DMS79 (cell line): ENCODE results near the gene SPRED2.

Experiments
- DNase-seq: peaks from one replicate; lab custom pipeline; 2025; lab: John Stamatoyannopoulos, UW

Gene SPRED2

DNA sequence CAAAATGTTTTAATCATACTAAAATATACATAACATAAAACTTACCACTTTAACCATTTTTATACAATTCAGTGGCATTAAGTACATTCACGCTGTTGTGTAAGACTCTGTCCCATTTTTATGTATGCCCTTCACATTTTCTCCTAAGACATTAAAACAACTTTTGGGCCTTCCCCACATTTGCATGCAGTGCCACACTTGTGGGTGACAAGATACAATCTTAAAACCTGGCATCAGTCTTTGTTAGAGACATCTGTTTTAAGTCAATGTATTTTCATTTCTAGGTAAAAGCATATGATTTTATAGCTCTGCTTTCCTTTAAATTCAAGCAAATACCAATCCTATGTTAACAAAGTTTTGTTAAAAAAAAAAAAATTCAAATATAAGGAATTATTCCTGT, 17.3 kb downstream of the SPRED2 start:
- DNase-seq = no peak

DNA sequence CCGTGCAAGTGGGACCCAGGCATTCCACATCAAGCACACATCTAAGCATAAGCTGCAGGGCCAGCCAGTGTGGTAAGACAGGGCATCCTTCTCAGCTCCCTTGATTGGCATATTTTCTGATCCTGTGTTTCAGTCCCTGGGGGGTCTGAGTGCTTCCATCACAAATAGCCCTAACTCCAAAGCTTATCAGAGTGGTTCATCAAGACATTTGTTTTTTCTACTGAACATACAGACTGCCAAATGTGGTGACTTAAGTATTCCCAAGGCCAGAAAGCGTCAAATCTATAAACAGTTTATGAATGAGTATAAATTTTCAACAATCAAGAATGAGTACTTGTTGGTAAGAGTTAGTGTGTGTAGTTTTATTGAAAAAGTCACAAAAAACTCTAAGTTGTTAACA, 18.8 kb downstream of the SPRED2 start:
- no peak for DNase-seq

DNA sequence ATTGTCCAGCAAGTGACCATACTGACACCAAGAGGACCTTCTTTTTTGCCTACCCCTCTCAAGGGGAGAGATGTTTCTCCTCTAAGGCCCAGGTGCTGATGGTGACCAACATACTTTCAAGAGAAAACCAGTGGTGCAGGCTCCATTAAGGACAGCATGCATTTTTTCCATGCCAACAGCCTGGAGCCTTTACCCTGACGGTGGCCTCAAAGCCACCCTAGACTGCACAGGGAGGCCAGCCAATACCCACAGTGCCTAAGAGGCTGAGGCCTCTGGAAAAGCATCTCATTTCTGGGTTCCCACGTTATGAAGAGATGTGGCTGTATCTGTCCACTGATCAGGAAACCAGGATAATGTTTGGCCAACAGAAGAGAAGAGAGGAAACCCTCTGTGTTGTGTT, 19.3 kb downstream of the SPRED2 start:
- no peak for DNase-seq

DNA sequence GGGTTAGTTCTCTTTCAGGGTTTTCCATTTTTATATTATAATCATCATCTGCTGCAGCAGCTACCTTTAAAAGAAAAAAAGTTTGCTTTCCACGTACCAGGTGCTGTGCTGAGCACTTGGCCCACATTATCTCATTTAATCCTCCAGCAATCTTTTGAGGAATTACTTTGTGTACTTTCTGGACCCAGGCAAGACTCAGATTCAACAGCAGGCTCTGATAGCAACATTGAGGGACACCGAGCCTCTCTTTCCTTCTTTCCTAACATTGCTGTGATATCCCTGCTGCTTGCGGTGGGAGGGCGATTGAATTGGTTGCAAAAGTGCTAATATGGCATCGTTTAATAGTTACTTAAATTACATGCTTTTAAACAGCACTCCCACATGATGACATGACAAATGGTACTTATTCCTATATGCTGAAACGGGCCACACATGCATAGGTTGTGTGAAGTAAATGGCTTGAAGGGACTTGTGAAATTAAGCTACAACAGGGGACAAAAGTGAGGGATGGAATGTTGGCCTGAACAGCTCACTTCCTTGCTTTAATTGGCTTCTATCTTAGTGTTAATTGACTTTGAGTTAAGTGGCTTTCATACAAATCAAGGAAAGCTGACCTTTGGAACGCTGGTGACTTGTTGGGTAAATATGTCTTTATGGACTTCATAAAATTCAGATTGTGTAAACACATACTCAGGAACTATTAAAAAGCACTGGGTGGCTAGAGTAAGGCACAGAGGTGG, 21.2 kb downstream of the SPRED2 start:
- no peak for DNase-seq

DNA sequence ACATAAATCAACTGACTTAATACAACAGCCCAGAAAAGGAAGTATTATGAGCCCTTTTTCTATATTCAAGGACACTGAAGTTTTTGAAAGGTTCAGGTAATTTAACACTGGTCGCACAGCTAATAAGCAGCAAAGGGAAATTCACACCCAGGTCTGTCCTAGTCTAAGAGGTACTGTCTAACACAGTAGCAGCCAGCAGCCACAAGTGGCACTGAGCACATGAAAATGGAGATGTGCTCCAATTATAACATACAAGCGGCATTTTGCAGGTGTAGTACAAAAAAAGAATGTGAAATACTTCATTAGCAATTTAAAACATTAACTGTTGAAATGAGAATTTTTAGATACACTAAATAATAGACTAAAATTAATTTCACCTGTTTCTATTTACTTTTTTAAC, 23.4 kb downstream of the SPRED2 start:
- no peak for DNase-seq

DNA sequence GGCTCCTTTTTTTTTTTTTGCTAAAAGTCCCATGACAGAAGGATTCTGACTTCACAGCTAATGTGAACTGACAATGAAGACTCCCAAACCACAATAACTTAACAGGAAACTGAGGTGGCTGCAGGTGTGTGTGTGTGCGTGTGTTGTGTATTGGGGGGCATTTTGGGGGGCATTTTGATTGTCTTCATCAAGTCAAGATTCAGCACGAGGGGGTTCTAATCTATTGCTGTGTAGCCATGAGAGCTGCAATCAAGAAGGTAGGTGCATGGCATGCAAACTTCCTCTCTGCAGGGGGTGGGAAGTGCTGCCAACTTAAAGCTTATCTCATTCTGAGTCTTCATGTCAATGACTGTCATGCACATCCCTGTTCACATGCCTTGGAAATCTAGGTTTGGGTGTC, 25.2 kb downstream of the SPRED2 start:
- DNase-seq = no peak

DNA sequence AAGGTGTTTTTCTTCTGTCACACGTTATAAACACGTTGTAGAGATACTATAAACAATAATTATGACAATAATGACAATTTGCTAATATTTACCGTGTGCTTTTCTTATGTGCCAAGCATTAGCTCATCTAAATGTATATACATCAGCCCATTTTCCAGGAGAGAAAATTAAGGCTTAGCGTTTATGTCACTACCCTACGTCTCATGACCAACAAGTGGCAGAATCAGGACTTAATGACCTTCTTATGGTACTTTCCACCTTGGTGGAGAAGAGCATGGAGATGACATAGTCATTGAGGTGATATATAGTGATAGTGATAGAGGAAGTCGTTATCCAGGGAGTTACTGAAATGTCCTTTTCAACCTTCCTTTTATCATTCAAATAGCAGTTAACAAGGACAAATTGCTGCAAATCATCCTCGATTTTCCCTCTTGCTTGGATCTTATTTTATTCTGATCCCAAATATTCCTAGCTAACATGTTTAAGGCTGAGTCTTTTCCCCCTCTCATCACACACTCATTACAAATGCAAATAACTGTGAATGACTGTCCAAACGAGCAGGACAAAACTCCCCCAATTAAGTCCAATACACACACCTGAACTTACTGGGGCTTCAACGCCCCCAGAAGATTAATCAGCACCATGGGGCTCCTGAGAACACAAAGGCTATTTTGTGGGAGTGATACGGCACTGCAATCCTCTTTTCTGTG, 27.3 kb downstream of the SPRED2 start:
- DNase-seq = no peak

DNA sequence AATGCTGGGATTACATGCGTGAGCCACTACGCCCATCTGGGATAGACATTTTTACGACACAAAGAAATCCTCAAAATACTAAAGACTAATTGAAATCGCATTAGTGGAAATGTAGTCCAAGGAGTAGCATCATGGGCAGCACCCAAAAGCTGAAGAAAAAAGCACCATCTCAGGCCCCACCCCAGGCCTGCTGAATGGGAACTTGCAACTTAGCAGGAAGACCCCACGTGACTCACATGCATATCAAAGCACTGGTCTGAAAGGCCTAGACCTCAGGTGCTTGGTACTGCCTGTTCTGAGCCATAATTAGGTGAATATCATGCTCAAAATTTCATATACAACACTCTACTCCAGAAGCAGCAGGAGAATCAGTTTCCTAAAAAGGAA, 28.9 kb downstream of the SPRED2 start:
- no peak for DNase-seq

DNA sequence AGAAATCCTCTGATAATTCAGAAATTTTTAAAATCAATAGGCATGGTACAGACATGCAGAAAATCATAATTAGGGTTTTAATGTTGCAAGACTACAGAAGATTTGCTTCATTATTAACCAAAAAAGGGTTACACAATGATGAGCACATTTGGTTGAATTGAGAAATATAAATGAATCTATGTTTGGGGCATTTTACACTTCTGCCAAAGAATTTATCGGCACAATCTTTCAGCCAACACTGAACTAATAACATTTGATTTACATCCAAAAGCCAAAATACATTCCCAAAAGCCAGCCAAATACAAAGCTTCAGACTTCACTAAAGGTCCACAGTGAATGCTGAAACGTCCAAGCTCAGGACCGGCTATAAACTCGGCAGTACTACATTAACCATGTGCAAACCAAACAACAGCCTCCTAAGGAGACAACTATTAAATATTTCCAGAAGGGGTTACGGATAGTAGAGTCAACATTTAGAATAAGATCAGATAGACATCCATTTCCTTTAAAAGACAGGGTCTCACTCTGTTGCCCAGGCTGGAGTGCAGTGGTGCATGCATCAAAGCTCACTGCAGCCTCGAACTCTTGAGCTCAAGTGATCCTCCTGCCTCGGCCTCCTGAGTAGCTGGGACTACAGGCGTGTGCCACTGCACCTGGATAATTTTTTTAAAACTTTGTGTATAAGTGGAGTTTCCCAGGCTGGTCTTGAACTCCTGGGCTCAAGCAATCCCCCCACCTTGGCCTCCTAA, 29.4 kb downstream of the SPRED2 start:
- no peak for DNase-seq

DNA sequence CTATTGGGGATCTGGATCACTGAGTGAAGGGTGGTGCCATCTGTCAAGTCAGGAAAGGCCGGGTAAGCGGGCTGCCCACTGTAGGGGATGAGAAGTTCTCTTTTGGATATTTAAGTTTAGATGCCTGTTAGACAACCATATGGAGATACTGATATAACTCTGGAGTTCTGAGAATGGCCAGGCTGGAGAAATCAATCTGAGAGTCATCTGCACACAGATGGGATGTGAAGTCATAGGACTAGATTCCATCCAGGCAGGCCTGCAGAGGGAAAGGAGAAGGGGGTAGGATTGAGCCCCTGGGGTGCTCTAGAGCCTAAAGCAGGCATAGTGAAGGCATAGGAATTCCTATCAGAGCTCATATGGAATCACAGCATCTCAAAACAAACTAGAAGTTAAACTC, 30.1 kb downstream of the SPRED2 start:
- no peak for DNase-seq

DNA sequence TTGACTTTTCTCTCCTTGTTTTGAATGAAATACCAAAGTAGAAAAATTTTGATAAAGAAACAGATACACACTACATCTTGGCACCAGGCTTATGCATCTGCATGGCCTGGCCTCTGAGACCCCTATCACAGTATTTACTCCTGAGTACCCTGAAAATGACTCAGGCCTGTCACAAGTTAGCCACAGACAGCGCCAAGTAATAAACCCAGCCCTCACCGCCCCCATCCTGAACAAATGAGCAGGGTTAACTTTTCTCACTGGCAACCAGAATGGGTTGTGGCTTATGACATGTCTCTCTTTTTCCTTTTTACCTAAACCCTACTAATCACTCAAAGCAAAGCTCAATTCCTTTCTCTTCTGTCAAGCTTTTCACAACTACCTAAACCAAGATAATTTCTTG, 35.3 kb downstream of the SPRED2 start:
- no peak for DNase-seq

DNA sequence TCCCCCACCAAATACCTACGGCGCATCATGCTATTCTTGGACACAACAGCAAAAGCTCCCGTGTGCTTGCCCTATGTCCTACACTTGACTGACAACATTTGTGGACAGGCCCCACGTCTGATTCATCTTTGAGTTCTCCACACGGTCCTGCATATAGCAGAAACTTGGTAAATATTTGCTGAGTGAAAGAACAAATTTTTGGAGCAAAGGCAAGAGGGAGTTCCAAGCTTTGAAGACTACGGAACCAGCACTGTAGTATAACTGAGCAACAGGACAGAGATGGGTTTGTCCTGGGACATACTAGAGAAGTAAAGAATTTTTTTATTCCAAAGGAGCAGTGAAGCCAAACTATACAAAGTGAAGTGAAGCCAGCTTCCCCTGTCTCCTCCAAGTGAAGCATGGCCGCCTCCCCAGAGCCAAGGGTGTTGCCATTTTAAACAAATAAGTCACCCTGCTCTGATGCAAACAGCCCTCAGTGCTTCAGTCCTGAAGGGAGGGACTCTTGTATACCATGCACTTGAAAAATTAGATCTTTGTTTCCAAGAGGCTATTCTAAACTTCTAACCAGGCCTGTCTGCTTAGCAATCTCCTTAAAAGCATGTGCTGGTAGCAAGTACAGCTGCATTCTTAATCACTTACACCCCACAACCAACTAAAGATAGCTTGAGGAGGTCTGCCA, 35.9 kb downstream of the SPRED2 start:
- DNase-seq = peak; percentile 35

DNA sequence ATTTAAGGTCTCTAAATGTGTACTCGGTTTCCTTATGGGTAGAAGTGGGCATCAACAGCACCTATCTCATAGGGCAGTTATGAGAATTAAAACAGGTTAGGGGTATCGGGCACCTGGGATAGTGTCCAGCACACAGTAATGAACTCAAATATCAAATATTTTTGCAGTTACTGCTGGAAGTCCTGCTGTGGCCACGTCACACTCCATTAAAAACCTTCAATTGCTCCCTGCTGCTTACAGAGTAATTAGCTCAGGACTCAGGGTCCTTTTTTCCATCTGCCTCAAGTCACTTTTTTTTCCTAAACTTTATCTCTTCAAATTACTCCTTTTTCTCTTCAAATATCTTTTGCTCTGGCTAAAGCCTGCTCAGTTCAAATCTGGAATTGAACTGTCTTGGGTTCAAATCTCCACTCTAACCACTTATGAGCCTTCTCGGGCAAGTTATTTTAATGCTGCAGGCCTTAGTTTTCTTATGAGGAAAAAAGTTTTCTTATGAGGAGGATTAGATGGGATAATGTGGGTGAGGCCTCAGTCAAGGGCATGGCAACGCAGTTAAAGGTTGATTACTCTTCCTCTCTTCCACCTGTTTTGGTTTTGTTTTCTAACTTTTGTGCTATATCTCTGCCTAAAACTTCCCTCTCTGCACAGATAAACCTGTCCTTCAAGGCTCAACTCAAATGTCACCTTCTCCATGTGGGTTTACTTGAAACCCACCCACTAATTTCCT, 36.6 kb downstream of the SPRED2 start:
- DNase-seq = no peak

DNA sequence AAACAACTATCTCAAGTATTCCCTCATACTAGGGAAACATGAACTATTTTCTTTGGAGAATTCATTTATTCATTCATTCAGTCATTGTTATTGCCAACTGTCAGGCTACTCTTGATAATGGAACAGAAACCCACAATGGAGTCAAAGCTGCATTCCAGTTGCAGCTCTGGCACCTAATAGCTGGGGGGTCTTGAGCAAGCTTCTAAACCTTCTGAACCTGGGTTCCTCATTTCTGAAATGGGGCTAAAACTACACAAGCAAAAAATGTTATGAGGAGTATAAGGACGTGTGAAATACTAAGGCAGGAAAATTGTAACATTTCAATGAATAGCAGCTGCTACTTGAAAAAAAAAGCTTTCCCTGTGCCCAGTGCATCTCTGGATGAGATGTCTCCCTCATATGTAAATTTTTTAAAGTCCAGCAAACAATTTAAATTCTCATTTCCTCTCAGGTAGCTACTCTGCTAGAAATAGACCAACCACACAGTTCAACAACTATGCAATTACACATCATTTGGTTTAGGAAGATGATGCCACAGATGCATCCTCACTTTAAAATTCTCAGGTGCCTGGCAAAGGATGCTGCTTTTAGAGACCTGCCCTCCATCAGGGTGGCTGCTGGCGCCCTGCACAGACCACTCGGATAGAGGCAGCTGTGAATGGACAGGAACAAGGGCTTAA, 38.5 kb downstream of the SPRED2 start:
- DNase-seq = no peak

DNA sequence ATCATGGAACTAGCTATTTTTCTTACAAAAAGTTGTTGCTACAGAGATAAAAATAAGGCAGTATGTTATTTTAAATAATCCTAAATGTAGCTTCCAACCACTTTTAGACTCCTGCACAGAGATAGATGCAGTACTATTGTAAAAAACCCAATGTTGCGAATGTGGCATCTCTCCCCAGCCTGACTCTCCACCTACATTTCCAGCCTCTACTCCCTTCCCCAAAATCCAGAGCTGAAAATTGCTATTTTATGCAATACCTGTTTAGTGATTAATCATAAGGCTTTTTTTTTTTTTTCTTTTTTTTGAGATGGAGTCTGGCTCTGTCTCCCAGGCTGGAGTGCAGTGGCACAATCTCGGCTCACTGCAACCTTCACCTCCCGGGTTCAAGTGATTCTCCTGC, 39.4 kb downstream of the SPRED2 start:
- DNase-seq = no peak

DNA sequence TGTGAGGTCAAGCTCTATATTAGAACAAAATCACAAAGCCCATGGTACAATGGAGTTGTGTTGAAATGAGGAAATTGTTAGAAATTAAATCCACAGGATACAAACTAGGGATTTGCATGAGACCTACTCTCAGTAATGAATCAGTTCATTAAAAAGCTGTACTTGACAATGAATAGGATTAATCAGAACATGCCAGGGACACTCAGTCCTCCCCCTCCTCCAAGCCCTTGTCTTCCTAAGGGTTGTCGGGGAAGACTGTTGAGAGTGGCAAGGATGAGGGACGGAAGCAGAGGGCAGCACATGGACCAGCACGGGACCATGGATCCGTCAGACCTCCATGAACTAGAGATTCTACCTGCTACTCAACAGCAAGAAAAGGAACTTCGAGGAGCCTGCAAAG, 39.8 kb downstream of the SPRED2 start:
- DNase-seq = no peak

DNA sequence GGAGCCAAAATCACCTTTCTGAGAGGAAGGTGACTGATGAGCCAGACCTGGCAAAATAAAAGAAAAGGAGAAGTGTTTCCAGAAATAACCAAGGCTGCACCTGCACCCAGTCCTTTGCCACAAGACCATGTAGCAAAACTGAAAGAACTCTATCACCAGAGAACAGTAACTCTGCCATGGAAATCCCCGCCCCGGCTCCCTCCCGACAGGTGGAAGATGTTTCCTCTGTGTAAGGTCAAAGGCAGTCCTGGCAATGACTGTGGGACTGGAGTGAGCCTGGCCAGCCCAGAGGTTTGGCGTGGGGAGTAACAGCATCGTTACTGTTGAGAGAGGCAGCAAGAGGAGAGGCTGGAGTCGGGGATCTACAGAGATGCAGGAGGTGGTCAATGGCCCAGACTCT, 42.3 kb downstream of the SPRED2 start:
- DNase-seq = no peak

DNA sequence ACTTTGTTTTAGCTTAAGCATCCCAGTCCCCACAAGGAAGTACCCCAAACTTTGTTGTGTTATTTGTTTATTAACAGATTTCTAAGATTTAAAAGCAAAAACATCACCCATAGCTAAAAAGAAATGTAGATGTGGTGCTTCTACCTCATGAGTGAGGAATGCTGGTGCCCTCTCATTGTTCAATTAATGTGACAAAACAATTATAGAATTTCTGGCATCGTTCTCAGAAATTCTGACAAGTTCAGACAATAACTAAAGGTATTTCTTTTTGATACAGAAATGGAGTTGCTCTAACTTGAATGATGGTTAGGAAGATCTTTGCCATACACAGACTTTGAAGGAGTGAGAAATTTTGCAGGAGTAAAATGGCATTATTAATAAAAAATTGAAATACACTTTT, 42.9 kb downstream of the SPRED2 start:
- no peak for DNase-seq

DNA sequence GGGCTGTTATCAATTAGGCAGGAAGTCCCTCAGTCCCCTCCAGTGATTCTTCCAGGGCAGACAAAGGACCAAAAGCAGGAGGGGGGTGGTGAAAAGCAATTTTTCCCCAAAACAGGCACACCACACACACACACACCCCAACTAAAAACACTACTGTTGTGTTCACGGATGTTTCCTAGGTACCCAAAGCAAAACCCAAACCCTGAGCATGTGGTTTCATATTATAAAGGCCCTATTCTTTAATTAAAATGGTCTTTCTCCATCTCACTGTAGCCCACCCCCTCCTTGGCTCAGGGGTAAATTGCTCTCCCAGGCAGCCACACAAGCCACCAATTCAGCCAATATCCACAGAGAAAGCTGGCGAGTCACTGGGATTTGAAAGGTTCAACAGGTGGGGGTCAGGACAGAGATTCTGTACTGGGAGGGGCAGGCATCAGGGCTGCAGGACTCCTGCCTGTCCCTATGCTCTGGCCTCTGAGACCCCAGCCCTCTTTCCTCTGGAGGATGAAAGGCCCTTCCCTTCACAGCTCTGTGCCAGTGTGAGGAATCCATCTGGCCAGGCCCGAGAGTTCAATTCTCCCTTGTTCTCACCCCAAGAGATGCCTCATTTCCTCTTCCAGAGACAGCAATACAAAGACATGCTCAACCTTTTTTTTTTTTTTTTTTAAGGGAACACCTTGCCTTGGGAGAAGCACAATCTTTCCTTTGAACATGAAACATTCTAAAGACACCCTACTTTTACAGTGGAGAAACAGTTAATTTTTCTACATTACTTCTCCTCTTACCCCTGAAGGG, 43.6 kb downstream of the SPRED2 start:
- DNase-seq = no peak

DNA sequence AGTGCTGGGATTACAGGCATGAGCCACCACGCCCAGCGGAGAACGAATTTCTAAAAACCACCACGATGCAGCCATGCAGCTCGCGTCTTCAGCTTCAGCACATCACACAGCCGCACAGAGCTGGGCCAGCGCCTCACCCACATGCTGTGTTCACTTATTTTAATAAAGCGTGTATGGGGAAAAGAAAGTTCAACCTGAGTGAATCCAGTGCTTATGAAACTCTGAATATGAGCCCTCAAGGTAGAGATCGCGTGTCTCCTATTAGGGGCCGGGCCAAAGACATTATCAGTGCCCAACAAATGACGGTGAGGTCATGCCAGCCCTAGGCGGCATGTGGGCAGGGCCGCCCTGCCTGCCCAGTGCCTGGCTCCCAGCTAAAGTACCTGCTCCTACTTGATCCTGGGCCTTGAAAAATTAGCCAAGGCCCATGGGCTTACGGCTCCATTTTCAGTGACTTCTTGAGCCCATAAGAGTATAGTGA, 44.3 kb downstream of the SPRED2 start:
- DNase-seq = no peak
